WTC11 (cell line): ENCODE results near the gene CNTN3.

Experiments used
- ELF4 ChIP-seq: sonication (generic); formaldehyde crosslinking; IDR thresholded peaks from 2 replicates; pipeline ENCODE4 v1.8.1; 2022; ENCODE audit warnings: low read depth, mild to moderate bottlenecking, moderate library complexity, missing genetic modification reagents
- MAX ChIP-seq: sonication (generic); formaldehyde crosslinking; IDR thresholded peaks from 2 replicates; pipeline ENCODE4 v1.8.0; 2022; ENCODE audit warnings: mild to moderate bottlenecking, missing genetic modification reagents
- RORB ChIP-seq: fragments of 250-450 bp; sonication (Bioruptor Pico); IDR thresholded peaks from 2 replicates; pipeline ENCODE4 v1.9.0; 2021; ENCODE audit warnings: mild to moderate bottlenecking
- SP1 ChIP-seq: sonication (generic); formaldehyde crosslinking; conservative IDR thresholded peaks from 2 replicates; pipeline ENCODE4 v1.8.1; 2022; ENCODE audit warnings: missing genetic modification reagents
- USF2 ChIP-seq: sonication (generic); formaldehyde crosslinking; IDR thresholded peaks from 2 replicates; pipeline ENCODE4 v1.8.1; 2023; ENCODE audit warnings: mild to moderate bottlenecking, missing genetic modification reagents, moderate library complexity
- ZBTB21 ChIP-seq: sonication (generic); formaldehyde crosslinking; IDR thresholded peaks from 2 replicates; pipeline ENCODE4 v1.8.1; 2023; ENCODE audit warnings: mild to moderate bottlenecking, missing genetic modification reagents, borderline replicate concordance
- TF ChIP-seq, protein P1 (sequence below): sonication (generic); formaldehyde crosslinking; IDR thresholded peaks from 2 replicates; pipeline ENCODE4 v1.8.1; 2023; ENCODE audit warnings: mild to moderate bottlenecking, missing genetic modification reagents, borderline replicate concordance
- TF ChIP-seq, protein P2 (sequence below): fragments of 200-600 bp; IDR thresholded peaks from 2 replicates; pipeline ENCODE4 v1.8.0; 2022; ENCODE audit warnings: antibody characterized with exemption
- TF ChIP-seq, protein P3 (sequence below): sonication (generic); formaldehyde crosslinking; conservative IDR thresholded peaks from 2 replicates; pipeline ENCODE4 v1.8.1; 2022; ENCODE audit warnings: mild to moderate bottlenecking, missing genetic modification reagents
- TF ChIP-seq, protein P4 (sequence below): sonication (generic); formaldehyde crosslinking; IDR thresholded peaks from 2 replicates; pipeline ENCODE4 v1.8.1; 2023; ENCODE audit warnings: mild to moderate bottlenecking, missing genetic modification reagents, moderate library complexity

GRCh38 chr3:74624301-74624700 is 9.8 kb upstream of the CNTN3 start:
- TF ChIP-seq, protein P1, sequence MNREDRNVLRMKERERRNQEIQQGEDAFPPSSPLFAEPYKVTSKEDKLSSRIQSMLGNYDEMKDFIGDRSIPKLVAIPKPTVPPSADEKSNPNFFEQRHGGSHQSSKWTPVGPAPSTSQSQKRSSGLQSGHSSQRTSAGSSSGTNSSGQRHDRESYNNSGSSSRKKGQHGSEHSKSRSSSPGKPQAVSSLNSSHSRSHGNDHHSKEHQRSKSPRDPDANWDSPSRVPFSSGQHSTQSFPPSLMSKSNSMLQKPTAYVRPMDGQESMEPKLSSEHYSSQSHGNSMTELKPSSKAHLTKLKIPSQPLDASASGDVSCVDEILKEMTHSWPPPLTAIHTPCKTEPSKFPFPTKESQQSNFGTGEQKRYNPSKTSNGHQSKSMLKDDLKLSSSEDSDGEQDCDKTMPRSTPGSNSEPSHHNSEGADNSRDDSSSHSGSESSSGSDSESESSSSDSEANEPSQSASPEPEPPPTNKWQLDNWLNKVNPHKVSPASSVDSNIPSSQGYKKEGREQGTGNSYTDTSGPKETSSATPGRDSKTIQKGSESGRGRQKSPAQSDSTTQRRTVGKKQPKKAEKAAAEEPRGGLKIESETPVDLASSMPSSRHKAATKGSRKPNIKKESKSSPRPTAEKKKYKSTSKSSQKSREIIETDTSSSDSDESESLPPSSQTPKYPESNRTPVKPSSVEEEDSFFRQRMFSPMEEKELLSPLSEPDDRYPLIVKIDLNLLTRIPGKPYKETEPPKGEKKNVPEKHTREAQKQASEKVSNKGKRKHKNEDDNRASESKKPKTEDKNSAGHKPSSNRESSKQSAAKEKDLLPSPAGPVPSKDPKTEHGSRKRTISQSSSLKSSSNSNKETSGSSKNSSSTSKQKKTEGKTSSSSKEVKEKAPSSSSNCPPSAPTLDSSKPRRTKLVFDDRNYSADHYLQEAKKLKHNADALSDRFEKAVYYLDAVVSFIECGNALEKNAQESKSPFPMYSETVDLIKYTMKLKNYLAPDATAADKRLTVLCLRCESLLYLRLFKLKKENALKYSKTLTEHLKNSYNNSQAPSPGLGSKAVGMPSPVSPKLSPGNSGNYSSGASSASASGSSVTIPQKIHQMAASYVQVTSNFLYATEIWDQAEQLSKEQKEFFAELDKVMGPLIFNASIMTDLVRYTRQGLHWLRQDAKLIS (CRISPR knock-in tag) = no peak
- TF ChIP-seq RORB (CRISPR knock-in tag) (no peak), ELF4 (CRISPR knock-in tag) (no peak), ZBTB21 (CRISPR knock-in tag) (no peak), USF2 (no peak), MAX (CRISPR knock-in tag) (no peak), SP1 (CRISPR knock-in tag) (no peak)
- TF ChIP-seq, protein P2, sequence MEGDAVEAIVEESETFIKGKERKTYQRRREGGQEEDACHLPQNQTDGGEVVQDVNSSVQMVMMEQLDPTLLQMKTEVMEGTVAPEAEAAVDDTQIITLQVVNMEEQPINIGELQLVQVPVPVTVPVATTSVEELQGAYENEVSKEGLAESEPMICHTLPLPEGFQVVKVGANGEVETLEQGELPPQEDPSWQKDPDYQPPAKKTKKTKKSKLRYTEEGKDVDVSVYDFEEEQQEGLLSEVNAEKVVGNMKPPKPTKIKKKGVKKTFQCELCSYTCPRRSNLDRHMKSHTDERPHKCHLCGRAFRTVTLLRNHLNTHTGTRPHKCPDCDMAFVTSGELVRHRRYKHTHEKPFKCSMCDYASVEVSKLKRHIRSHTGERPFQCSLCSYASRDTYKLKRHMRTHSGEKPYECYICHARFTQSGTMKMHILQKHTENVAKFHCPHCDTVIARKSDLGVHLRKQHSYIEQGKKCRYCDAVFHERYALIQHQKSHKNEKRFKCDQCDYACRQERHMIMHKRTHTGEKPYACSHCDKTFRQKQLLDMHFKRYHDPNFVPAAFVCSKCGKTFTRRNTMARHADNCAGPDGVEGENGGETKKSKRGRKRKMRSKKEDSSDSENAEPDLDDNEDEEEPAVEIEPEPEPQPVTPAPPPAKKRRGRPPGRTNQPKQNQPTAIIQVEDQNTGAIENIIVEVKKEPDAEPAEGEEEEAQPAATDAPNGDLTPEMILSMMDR = no peak
- TF ChIP-seq, protein P3, sequence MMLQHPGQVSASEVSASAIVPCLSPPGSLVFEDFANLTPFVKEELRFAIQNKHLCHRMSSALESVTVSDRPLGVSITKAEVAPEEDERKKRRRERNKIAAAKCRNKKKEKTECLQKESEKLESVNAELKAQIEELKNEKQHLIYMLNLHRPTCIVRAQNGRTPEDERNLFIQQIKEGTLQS (CRISPR knock-in tag) = no peak
- TF ChIP-seq, protein P4, sequence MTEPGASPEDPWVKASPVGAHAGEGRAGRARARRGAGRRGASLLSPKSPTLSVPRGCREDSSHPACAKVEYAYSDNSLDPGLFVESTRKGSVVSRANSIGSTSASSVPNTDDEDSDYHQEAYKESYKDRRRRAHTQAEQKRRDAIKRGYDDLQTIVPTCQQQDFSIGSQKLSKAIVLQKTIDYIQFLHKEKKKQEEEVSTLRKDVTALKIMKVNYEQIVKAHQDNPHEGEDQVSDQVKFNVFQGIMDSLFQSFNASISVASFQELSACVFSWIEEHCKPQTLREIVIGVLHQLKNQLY (CRISPR knock-in tag) = no peak
